Right lobe of liver (tissue), 4 donors: ENCODE results near the gene LY6G5C.

ENCODE experiments used
- CTCF ChIP-seq, 4 donors: fragments of 200-600 bp in 3 of 4; fragments of 450-650 bp in 1 of 4; IDR thresholded peaks; one replicate each; pipeline versions ENCODE4 v1.5.1 to v1.8.0; 2016 to 2022; ENCODE audit warnings: antibody characterized with exemption in 4 of 4, mild to moderate bottlenecking in 2 of 4
- POLR2A ChIP-seq: fragments of 450-650 bp; IDR thresholded peaks from one replicate; pipeline ENCODE4 v1.6.1; 2017; ENCODE audit warnings: antibody characterized with exemption, mild to moderate bottlenecking
- donor health status: DM: no; HTN: no; CAD: no.
- donor health status: DM: no; HTN: no; CAD: no.
- donor health status: DM: no; HTN: yes; CAD: no.

DNA sequence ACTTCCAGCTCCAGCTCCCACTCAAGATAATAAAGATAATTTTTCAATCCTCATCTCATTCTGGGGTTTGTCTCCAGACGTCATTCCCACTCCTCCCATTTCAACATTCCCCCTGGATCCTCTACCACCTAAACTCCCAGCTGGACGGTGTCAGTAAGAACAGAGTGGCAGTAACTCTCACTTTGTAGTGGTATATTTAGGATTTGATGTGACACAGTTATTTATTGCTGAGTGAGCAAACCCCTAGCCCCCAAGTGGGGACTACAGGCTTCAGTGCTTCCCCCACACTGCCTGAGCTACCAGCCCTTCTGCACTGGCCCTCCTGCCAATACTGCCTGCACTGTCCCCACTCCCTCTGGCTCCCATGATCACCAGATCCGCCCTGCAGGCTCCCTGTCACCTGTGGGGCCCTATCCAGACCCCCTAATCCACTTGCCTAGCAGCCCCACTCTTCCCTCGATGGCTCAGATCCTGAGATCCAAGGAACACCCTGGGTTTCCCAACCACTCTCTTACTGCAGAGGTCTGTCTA, 22.6 kb downstream of the LY6G5C start:
- TF ChIP-seq CTCF (IDR thresholded peaks at IDR 0.05) (no peak), POLR2A (no peak)
